Neural progenitor cell (in vitro differentiated cells): Measurements from ENCODE around the gene CNTNAP4. TPM values are rescaled to one million over a fixed set of nuclear protein-coding genes. Genes with fewer than 3 reads are reported as not detected.
A peak's percentile ranks its signal among the peaks of the same experiment; 100 is the strongest.

Experiments used
- DNase-seq: peaks from one replicate; pipeline ENCODE4 v3.0.0-alpha.2; 2016; ENCODE audit warnings: low spot score
- H2AFZ ChIP-seq: fragments of 200-600 bp; sonication (generic); replicated peaks from 2 replicates; pipeline ENCODE4 v1.6.1; 2016; ENCODE audit warnings: antibody characterized with exemption
- H3F3A ChIP-seq: fragments of 200-600 bp; sonication (generic); 2 replicates; pipeline ENCODE4 v1.6.1; 2016; ENCODE audit warnings: antibody characterized with exemption, low read depth
- H3K27ac ChIP-seq: fragments of 200-600 bp; sonication (generic); 2 replicates; pipeline ENCODE4 v1.5.1; 2016; ENCODE audit warnings: mild to moderate bottlenecking
- H3K27me3 ChIP-seq: fragments of 200-600 bp; sonication (generic); 2 replicates; pipeline ENCODE4 v1.6.1; 2016; ENCODE audit warnings: mild to moderate bottlenecking, moderate library complexity
- H3K36me3 ChIP-seq: fragments of 200-600 bp; sonication (generic); 2 replicates; pipeline ENCODE4 v1.5.1; 2016
- H3K4me1 ChIP-seq: fragments of 200-600 bp; sonication (generic); 2 replicates; pipeline ENCODE4 v1.6.1; 2016; ENCODE audit warnings: mixed run types
- H3K4me2 ChIP-seq: fragments of 200-600 bp; sonication (generic); 2 replicates; pipeline ENCODE4 v1.6.1; 2016
- H3K4me3 ChIP-seq: fragments of 200-600 bp; sonication (generic); 2 replicates; pipeline ENCODE4 v1.5.1; 2016
- H3K79me2 ChIP-seq: fragments of 200-600 bp; sonication (generic); 2 replicates; pipeline ENCODE4 v1.6.1; 2016; ENCODE audit warnings: low read depth
- H3K9ac ChIP-seq: fragments of 200-600 bp; sonication (generic); 2 replicates; pipeline ENCODE4 v1.6.1; 2016
- H3K9me3 ChIP-seq: fragments of 200-600 bp; sonication (generic); 2 replicates; pipeline ENCODE4 v1.5.1; 2016; ENCODE audit warnings: low read depth
- H4K20me1 ChIP-seq: fragments of 200-600 bp; sonication (generic); 2 replicates; pipeline ENCODE4 v1.6.1; 2016; ENCODE audit warnings: low read depth
- H3K27ac Mint-ChIP-seq: 3 replicates; pipeline ENCODE4 v1.8.0; 2021; ENCODE audit warnings: mixed read lengths
- H3K27me3 Mint-ChIP-seq: 2 replicates; pipeline ENCODE4 v1.8.0; 2022; ENCODE audit warnings: low read depth, mild to moderate bottlenecking, inconsistent platforms, moderate library complexity, mixed read lengths; ENCODE audit not compliant: insufficient read depth
- H3K36me3 Mint-ChIP-seq: 3 replicates; pipeline ENCODE4 v1.8.0; 2021; ENCODE audit warnings: mixed read lengths
- H3K4me1 Mint-ChIP-seq: 3 replicates; pipeline ENCODE4 v1.8.0; 2021; ENCODE audit warnings: mixed read lengths
- H3K4me3 Mint-ChIP-seq: 3 replicates; pipeline ENCODE4 v1.8.0; 2021; ENCODE audit warnings: mild to moderate bottlenecking, moderate library complexity, mixed read lengths
- H3K9me3 Mint-ChIP-seq: 3 replicates; pipeline ENCODE4 v1.8.0; 2020; ENCODE audit warnings: mixed read lengths
- CTCF ChIP-seq: fragments of 200-600 bp; sonication (generic); IDR thresholded peaks from 2 replicates; pipeline ENCODE4 v1.5.1; 2017; ENCODE audit warnings: antibody characterized with exemption, mild to moderate bottlenecking
- EZH2 ChIP-seq: fragments of 200-600 bp; sonication (generic); IDR thresholded peaks from 2 replicates; pipeline ENCODE4 v1.6.1; 2017; ENCODE audit warnings: antibody characterized with exemption, mild to moderate bottlenecking, moderate library complexity
- EZH2phosphoT487 ChIP-seq: fragments of 200-600 bp; sonication (generic); IDR thresholded peaks from 2 replicates; pipeline ENCODE4 v1.6.1; 2017; ENCODE audit warnings: antibody characterized with exemption
- total RNA-seq: library from RNA; depleted of rRNA; stranded (reverse); fragments of >200 nt; gene quantifications from 2 replicates; pipeline ENCODE4 v1.2.3, GENCODE V29; 2015; ENCODE audit warnings: low replicate concordance

CNTNAP4 gene
- total RNA-seq, 1 donor from 2014 or later = 0.41 TPM

- Mint-ChIP-seq H3K27ac (no peak overlapping the region), H3K9me3 (no peaks in the 10 kb centered on the region), H3K4me1 (no peaks in the 10 kb centered on the region), H3K27me3 (no peaks in the 10 kb centered on the region), H3K36me3 (no peaks in the 10 kb centered on the region), H3K4me3 (no peak overlapping the region)
- H4K20me1 ChIP-seq = no peaks in the 10 kb centered on the region
- no peak overlapping the region for H3K9ac ChIP-seq
- no peaks in the 10 kb centered on the region for H3K36me3 ChIP-seq
- H3K79me2 ChIP-seq = no peaks in the 10 kb centered on the region
- peak overlapping the region; percentile 34 for H2AFZ ChIP-seq
- H3K4me1 ChIP-seq = no peaks in the 10 kb centered on the region
- no peak overlapping the region for H3K27ac ChIP-seq
- no peak overlapping the region for H3K4me3 ChIP-seq
- no peak overlapping the region for H3K4me2 ChIP-seq
- no peaks in the 10 kb centered on the region for H3K27me3 ChIP-seq
- no peak for DNase-seq
- no peaks in the 10 kb centered on the region for H3K9me3 ChIP-seq
- H3F3A ChIP-seq = no peaks in the 10 kb centered on the region
- TF ChIP-seq CTCF (no peak), EZH2phosphoT487 (no peak), EZH2 (no peak)
These were observed 173.7 kb downstream of the CNTNAP4 start for GRCh38 chr16:76450890-76451289.

- Mint-ChIP-seq H3K36me3 (no peaks in the 10 kb centered on the region), H3K27ac (no peak overlapping the region), H3K9me3 (no peaks in the 10 kb centered on the region), H3K4me1 (no peaks in the 10 kb centered on the region), H3K4me3 (no peak overlapping the region), H3K27me3 (no peaks in the 10 kb centered on the region)
- Histone ChIP-seq H3K27me3 (no peaks in the 10 kb centered on the region), H3K79me2 (no peaks in the 10 kb centered on the region), H2AFZ (no peak overlapping the region), H3K9me3 (no peaks in the 10 kb centered on the region), H3K36me3 (no peaks in the 10 kb centered on the region), H3K9ac (no peak overlapping the region), H3K4me1 (no peaks in the 10 kb centered on the region), H4K20me1 (no peaks in the 10 kb centered on the region), H3F3A (no peaks in the 10 kb centered on the region), H3K27ac (no peak overlapping the region), H3K4me3 (no peak overlapping the region), H3K4me2 (no peak overlapping the region)
- TF ChIP-seq EZH2phosphoT487 (no peak), CTCF (no peak), EZH2 (no peak)
- DNase-seq = no peak
These were observed 178.1 kb downstream of the CNTNAP4 start for GRCh38 chr16:76455257-76455656.

GRCh38 chr16:76456016-76456415 lies 178.8 kb downstream of the CNTNAP4 start:
- Mint-ChIP-seq H3K36me3 (no peaks in the 10 kb centered on the region), H3K27ac (no peak overlapping the region), H3K9me3 (no peaks in the 10 kb centered on the region), H3K4me1 (no peaks in the 10 kb centered on the region), H3K4me3 (no peak overlapping the region), H3K27me3 (no peaks in the 10 kb centered on the region)
- Histone ChIP-seq H3K79me2 (no peaks in the 10 kb centered on the region), H3K27me3 (no peaks in the 10 kb centered on the region), H3K4me1 (no peaks in the 10 kb centered on the region), H3K27ac (no peak overlapping the region), H3F3A (no peaks in the 10 kb centered on the region), H3K36me3 (no peaks in the 10 kb centered on the region), H3K9me3 (no peaks in the 10 kb centered on the region), H3K4me3 (no peak overlapping the region), H3K9ac (no peak overlapping the region), H3K4me2 (no peak overlapping the region), H4K20me1 (no peaks in the 10 kb centered on the region), H2AFZ (no peak overlapping the region)
- DNase-seq = no peak
- TF ChIP-seq EZH2 (no peak), EZH2phosphoT487 (no peak), CTCF (no peak)

- Mint-ChIP-seq H3K36me3 (no peaks in the 10 kb centered on the region), H3K9me3 (no peaks in the 10 kb centered on the region), H3K4me1 (no peaks in the 10 kb centered on the region), H3K27ac (no peak overlapping the region), H3K27me3 (no peaks in the 10 kb centered on the region), H3K4me3 (no peak overlapping the region)
- Histone ChIP-seq H3K4me2 (no peak overlapping the region), H3K79me2 (no peaks in the 10 kb centered on the region), H3K4me3 (no peak overlapping the region), H3K9ac (no peak overlapping the region), H3K9me3 (no peaks in the 10 kb centered on the region), H3K36me3 (no peaks in the 10 kb centered on the region), H2AFZ (no peak overlapping the region), H3K27me3 (peaks cover 28% of the 10 kb centered on the region), H3F3A (no peaks in the 10 kb centered on the region), H3K27ac (no peak overlapping the region), H3K4me1 (no peaks in the 10 kb centered on the region), H4K20me1 (no peaks in the 10 kb centered on the region)
- DNase-seq = no peak
- TF ChIP-seq CTCF (no peak), EZH2phosphoT487 (no peak), EZH2 (no peak)
These were observed 181.9 kb downstream of the CNTNAP4 start for GRCh38 chr16:76459111-76459510.
